GM12891 (cell line): ENCODE measurements around the gene FOXO1.

Experiments
- POLR2A ChIP-seq: IDR thresholded peaks from 2 replicates; pipeline ENCODE4 v1.6.1; 2011; ENCODE audit warnings: low read depth, low read length, control low read depth
- TAF1 ChIP-seq: IDR thresholded peaks from 2 replicates; pipeline ENCODE4 v1.6.1; 2011; ENCODE audit warnings: low read depth, low read length, control low read depth

- TF ChIP-seq TAF1, result no peak
- TF ChIP-seq POLR2A, result no peak
Measured at GRCh38 chr13:40597735-40598365, 68.6 kb downstream of the FOXO1 start.
